PC-9 (cell line): ENCODE results near the gene FAM216B. TPM values are rescaled to one million over a fixed set of nuclear protein-coding genes. Genes with fewer than 3 reads are reported as not detected.

Source experiments
- BruUV-seq: library from RNA; stranded (reverse); fragments of 400-500 nt; replicated peaks from 2 replicates; lab custom pipeline; 2021; lab: Mats Ljungman, UMichigan
- CTCF ChIA-PET: fragments of 300-600 bp; sonication (Branson Sonifier 250); formaldehyde crosslinking; loops from one replicate; lab custom pipeline; 2022; ENCODE audit warnings: antibody characterized with exemption; lab: Charles Lee
- POLR2A ChIA-PET: fragments of 300-600 bp; sonication (Branson Sonifier 250); formaldehyde crosslinking; loops from one replicate; lab custom pipeline; 2022; ENCODE audit warnings: antibody characterized with exemption; ENCODE audit not compliant: unreplicated experiment; lab: Charles Lee
- DNase-seq, 2 experiments: peaks; one replicate each; pipeline versions ENCODE4 v3.0.0 to v3.0.0-alpha.2; 2015 to 2022; ENCODE audit warnings: mixed read lengths in 1 of 2
- H2AFZ ChIP-seq: fragments of 200-600 bp; sonication (generic); 2 replicates; pipeline ENCODE4 v1.8.1; 2017; ENCODE audit warnings: antibody characterized with exemption
- H3F3A ChIP-seq: fragments of 200-600 bp; sonication (generic); 2 replicates; pipeline ENCODE4 v1.8.1; 2017; ENCODE audit warnings: antibody characterized with exemption, mild to moderate bottlenecking, low read depth; ENCODE audit not compliant: insufficient read depth
- H3K27ac ChIP-seq: fragments of 200-600 bp; sonication (generic); 2 replicates; pipeline ENCODE4 v1.6.1; 2016; ENCODE audit warnings: mixed run types
- H3K27me3 ChIP-seq: fragments of 200-600 bp; sonication (generic); 2 replicates; pipeline ENCODE4 v1.6.1; 2016; ENCODE audit warnings: low read depth, mixed run types; ENCODE audit not compliant: insufficient read depth
- H3K36me3 ChIP-seq: fragments of 200-600 bp; sonication (generic); 2 replicates; pipeline ENCODE4 v1.6.1; 2016; ENCODE audit warnings: low read depth, mixed run types
- H3K4me1 ChIP-seq: fragments of 200-600 bp; sonication (generic); replicated peaks from 2 replicates; pipeline ENCODE4 v1.6.1; 2016; ENCODE audit warnings: mixed run types; ENCODE audit not compliant: insufficient read depth
- H3K4me2 ChIP-seq: fragments of 200-600 bp; sonication (generic); 2 replicates; pipeline ENCODE4 v1.6.1; 2017; ENCODE audit warnings: mixed run types
- H3K4me3 ChIP-seq: fragments of 200-600 bp; sonication (generic); 2 replicates; pipeline ENCODE4 v1.6.1; 2016; ENCODE audit warnings: mixed run types
- H3K79me2 ChIP-seq: fragments of 200-600 bp; sonication (generic); 2 replicates; pipeline ENCODE4 v1.6.1; 2017; ENCODE audit warnings: low read depth, mixed run types
- H3K9me2 ChIP-seq: fragments of 200-600 bp; sonication (generic); 2 replicates; pipeline ENCODE4 v1.8.1; 2017; ENCODE audit warnings: mild to moderate bottlenecking; ENCODE audit not compliant: insufficient read depth
- H3K9me3 ChIP-seq: fragments of 200-600 bp; sonication (generic); 2 replicates; pipeline ENCODE4 v1.8.1; 2016; ENCODE audit warnings: low read depth; ENCODE audit not compliant: insufficient read depth
- H4K20me1 ChIP-seq: fragments of 200-600 bp; sonication (generic); 2 replicates; pipeline ENCODE4 v1.8.1; 2017; ENCODE audit not compliant: insufficient read depth
- CTCF ChIP-seq: fragments of 200-600 bp; sonication (generic); conservative IDR thresholded peaks from 2 replicates; pipeline ENCODE4 v1.6.1; 2017; ENCODE audit warnings: mixed run types, antibody characterized with exemption, mild to moderate bottlenecking, moderate library complexity
- EZH2 ChIP-seq: fragments of 200-600 bp; sonication (generic); IDR thresholded peaks from 2 replicates; pipeline ENCODE4 v1.8.0; 2017; ENCODE audit warnings: antibody characterized with exemption, low read depth
- intact Hi-C: fragments of 100-400 bp; cut with micrococcal nuclease; formaldehyde crosslinking; loops from one replicate; pipeline ENCODE4 v1.10.0; 2022; ENCODE audit not compliant: unreplicated experiment
- total RNA-seq: library from RNA; stranded (reverse); gene quantifications from 2 replicates; pipeline ENCODE4 v1.2.3, GENCODE V29; 2021

The FAM216B gene
- total RNA-seq, 1 experiment from 2014 or later: not detected

GRCh38 chr13:42820451-42820850 is 39.1 kb downstream of the FAM216B start:
- TF ChIP-seq CTCF: no peak
- no peak for TF ChIP-seq EZH2
- CTCF ChIA-PET: no interaction called here
- Histone ChIP-seq H3K36me3 (no peaks in the 10 kb centered on the region), H2AFZ (no peak overlapping the region), H3K4me2 (no peak overlapping the region), H3K9me2 (no peaks in the 10 kb centered on the region), H4K20me1 (no peaks in the 10 kb centered on the region), H3F3A (no peaks in the 10 kb centered on the region), H3K27me3 (no peaks in the 10 kb centered on the region), H3K4me3 (no peak overlapping the region), H3K27ac (no peak overlapping the region), H3K9me3 (no peaks in the 10 kb centered on the region), H3K79me2 (no peaks in the 10 kb centered on the region), H3K4me1 (peaks cover 1% of the 10 kb centered on the region)
- intact Hi-C loops: no loop called here
- POLR2A ChIA-PET: no interaction called here
- DNase-seq: no peak
- no TSS peak for BruUV-seq

- BruUV-seq: no TSS peak
- no peaks in the 10 kb centered on the region for H3F3A ChIP-seq
- H3K36me3 ChIP-seq: no peaks in the 10 kb centered on the region
- no peaks in the 10 kb centered on the region for H3K9me3 ChIP-seq
- CTCF ChIA-PET: no interaction called here
- H3K27ac ChIP-seq: no peak overlapping the region
- H3K9me2 ChIP-seq: no peaks in the 10 kb centered on the region
- no peaks in the 10 kb centered on the region for H3K27me3 ChIP-seq
- H3K4me3 ChIP-seq: no peak overlapping the region
- intact Hi-C loops: no loop called here
- TF ChIP-seq EZH2 (no peak), CTCF (no peak)
- POLR2A ChIA-PET: no interaction called here
- H3K4me2 ChIP-seq: no peak overlapping the region
- no peak for DNase-seq
- H3K4me1 ChIP-seq: no peaks in the 10 kb centered on the region; the same call in 1 of the 2 replicates
- no peaks in the 10 kb centered on the region for H4K20me1 ChIP-seq
- H2AFZ ChIP-seq: no peak overlapping the region
- H3K79me2 ChIP-seq: no peaks in the 10 kb centered on the region
These were observed 40.1 kb downstream of the FAM216B start for GRCh38 chr13:42821437-42821836.

- CTCF ChIA-PET: no interaction called here
- peak overlapping the region; percentile 55 for H3K4me2 ChIP-seq
These were observed 51.1 kb downstream of the FAM216B start for GRCh38 chr13:42832341-42833096.

More at GRCh38 chr13:42832341-42833096, 51.1 kb downstream of the FAM216B start:
- Histone ChIP-seq H3K27me3 (no peaks in the 10 kb centered on the region), H2AFZ (0 out of 2 replicates have a peak overlapping the region, but pooled peaks have one; percentile 21), H3F3A (peaks cover 17% of the 10 kb centered on the region; the same call in 1 of the 2 replicates), H4K20me1 (no peaks in the 10 kb centered on the region), H3K36me3 (no peaks in the 10 kb centered on the region), H3K4me3 (0 out of 2 replicates have a peak overlapping the region, but pooled peaks have one; percentile 15), H3K9me3 (no peaks in the 10 kb centered on the region), H3K79me2 (no peaks in the 10 kb centered on the region), H3K4me1 (peaks cover 23% of the 10 kb centered on the region), H3K9me2 (no peaks in the 10 kb centered on the region), H3K27ac (peak overlapping the region; percentile 72)
- POLR2A ChIA-PET: no interaction called here
- TF ChIP-seq EZH2 (no peak), CTCF (no peak)
- DNase-seq: peak; percentile 19 to 80
- BruUV-seq: no TSS peak
- intact Hi-C loops: loop anchor here (10.0 kb wide), 1 partner anchor 252 kb away; no protein-coding TSS in a partner anchor
